HTERT RPE-1 (cell line): ENCODE data around the gene ALG6.
"Not testable (repeated sequence)": the region's sequence is repeated elsewhere in the genome, so short reads cannot be mapped to it uniquely, and the experiment has no call there.

ENCODE experiments used
- in situ Hi-C: fragments of 300-500 bp; cut with MboI; formaldehyde crosslinking; loops from 4 replicates; pipeline ENCODE4 v1.14.3; 2020; ENCODE audit warnings: low sequenced_read_pairs

ALG6 gene

GRCh38 chr1:63411066-63411465, 43.6 kb downstream of the ALG6 start:
- in situ Hi-C loops, result no loop called here

GRCh38 chr1:63413394-63413793, 46.0 kb downstream of the ALG6 start:
- in situ Hi-C loops, result no loop called here

GRCh38 chr1:63414691-63415365, 47.4 kb downstream of the ALG6 start:
- in situ Hi-C loops, result no loop called here

- in situ Hi-C loops, result no loop called here
These were observed 50.7 kb downstream of the ALG6 start for GRCh38 chr1:63418101-63418500.

- in situ Hi-C loops, result not testable (repeated sequence)
These were observed 53.3 kb downstream of the ALG6 start for GRCh38 chr1:63420746-63421145.

- in situ Hi-C loops, result no loop called here
These were observed 56.2 kb downstream of the ALG6 start for GRCh38 chr1:63423649-63424048.

GRCh38 chr1:63428815-63429214, 61.4 kb downstream of the ALG6 start:
- in situ Hi-C loops, result no loop called here

- in situ Hi-C loops, result no loop called here
These were observed 61.9 kb downstream of the ALG6 start for GRCh38 chr1:63429281-63429680.

GRCh38 chr1:63435161-63435560, 67.7 kb downstream of the ALG6 start:
- in situ Hi-C loops, result no loop called here

GRCh38 chr1:63442141-63442475, 74.7 kb downstream of the ALG6 start:
- in situ Hi-C loops, result no loop called here

- in situ Hi-C loops, result no loop called here
These were observed 81.4 kb downstream of the ALG6 start for GRCh38 chr1:63448731-63449246.

- in situ Hi-C loops, result no loop called here
These were observed 83.0 kb downstream of the ALG6 start for GRCh38 chr1:63450416-63450815.

- in situ Hi-C loops, result no loop called here
These were observed 85.8 kb downstream of the ALG6 start for GRCh38 chr1:63453232-63453631.

- in situ Hi-C loops, result no loop called here
These were observed 86.8 kb downstream of the ALG6 start for GRCh38 chr1:63454269-63454668.

GRCh38 chr1:63458750-63459149, 91.3 kb downstream of the ALG6 start:
- in situ Hi-C loops, result no loop called here

GRCh38 chr1:63461661-63462230, 94.3 kb downstream of the ALG6 start:
- in situ Hi-C loops, result no loop called here

GRCh38 chr1:63463248-63463647, 95.8 kb downstream of the ALG6 start:
- in situ Hi-C loops, result no loop called here

GRCh38 chr1:63466181-63466580, 98.8 kb downstream of the ALG6 start:
- in situ Hi-C loops, result no loop called here

GRCh38 chr1:63466759-63467158, 99.3 kb downstream of the ALG6 start:
- in situ Hi-C loops, result no loop called here

- in situ Hi-C loops, result not testable (repeated sequence)
These were observed 101.3 kb downstream of the ALG6 start for GRCh38 chr1:63468683-63469082.

GRCh38 chr1:63475761-63476160, 108.3 kb downstream of the ALG6 start:
- in situ Hi-C loops, result no loop called here

- in situ Hi-C loops, result no loop called here
These were observed 112.6 kb downstream of the ALG6 start for GRCh38 chr1:63480057-63480456.

GRCh38 chr1:63486629-63487028, 119.2 kb downstream of the ALG6 start:
- in situ Hi-C loops, result no loop called here
